ENCODE data around the gene TAMALIN.
A peak's percentile ranks its signal among the peaks of the same experiment; 100 is the strongest.

TAMALIN gene
- 171 to 252 (median 218) reads per million in 3 donors for total RNA-seq

- peak; percentile 80 to 83 (median 82) for DNase-seq
- peak within 1 kb of the TSS; percentile 98 for H3K4me3 ChIP-seq (ENCODE audit: insufficient read depth, low read depth, low read length, poor library complexity, severe bottlenecking)
- H3K36me3 ChIP-seq (ENCODE audit: control insufficient read depth, insufficient read depth, low read length) = peaks cover 32% of the 10 kb centered on the region
- H3K4me1 ChIP-seq (ENCODE audit: control insufficient read depth, insufficient read depth, low read length, poor library complexity, severe bottlenecking) = peaks cover 29% of the 10 kb centered on the region
- peak within 1 kb of the TSS; percentile 91 for H3K27ac ChIP-seq (ENCODE audit: insufficient read depth, low read length, poor library complexity, severe bottlenecking)
- H3K9me3 ChIP-seq (ENCODE audit: control insufficient read depth, low read length) = no peaks in the 10 kb centered on the region
- no peaks in the 10 kb centered on the region for H3K27me3 ChIP-seq (replicated peaks; ENCODE audit: control insufficient read depth, insufficient read depth, low read length, poor library complexity, severe bottlenecking)
These were observed at the start of gene TAMALIN for GRCh38 chr12:52006726-52007157. TAMALIN (plus strand) TSS chr12:52006946; CDS start chr12:52007020, 74 bp downstream.

GRCh38 chr12:51958542-51958941, 48.2 kb upstream of the TAMALIN start:
- no peak overlapping the region for H3K27ac ChIP-seq (ENCODE audit: insufficient read depth, low read length, poor library complexity, severe bottlenecking)
- H3K9me3 ChIP-seq (ENCODE audit: control insufficient read depth, low read length) = no peaks in the 10 kb centered on the region

GRCh38 chr12:51959211-51959610, 47.5 kb upstream of the TAMALIN start:
- Histone ChIP-seq H3K36me3 (ENCODE audit: control insufficient read depth, insufficient read depth, low read length) (no peaks in the 10 kb centered on the region), H3K9me3 (ENCODE audit: control insufficient read depth, low read length) (no peaks in the 10 kb centered on the region), H3K4me3 (ENCODE audit: insufficient read depth, low read depth, low read length, poor library complexity, severe bottlenecking) (no peak overlapping the region), H3K27ac (ENCODE audit: insufficient read depth, low read length, poor library complexity, severe bottlenecking) (no peak overlapping the region), H3K4me1 (ENCODE audit: control insufficient read depth, insufficient read depth, low read length, poor library complexity, severe bottlenecking) (peaks cover 5% of the 10 kb centered on the region), H3K27me3 (replicated peaks; ENCODE audit: control insufficient read depth, insufficient read depth, low read length, poor library complexity, severe bottlenecking) (no peaks in the 10 kb centered on the region)
- no peak for DNase-seq

More at GRCh38 chr12:51958542-51958941, 48.2 kb upstream of the TAMALIN start:
- Histone ChIP-seq H3K27me3 (replicated peaks; ENCODE audit: control insufficient read depth, insufficient read depth, low read length, poor library complexity, severe bottlenecking) (no peaks in the 10 kb centered on the region), H3K36me3 (ENCODE audit: control insufficient read depth, insufficient read depth, low read length) (no peaks in the 10 kb centered on the region), H3K4me1 (ENCODE audit: control insufficient read depth, insufficient read depth, low read length, poor library complexity, severe bottlenecking) (peaks cover 5% of the 10 kb centered on the region), H3K4me3 (ENCODE audit: insufficient read depth, low read depth, low read length, poor library complexity, severe bottlenecking) (no peak overlapping the region)
- DNase-seq = no peak

- peaks cover 5% of the 10 kb centered on the region for H3K4me1 ChIP-seq (ENCODE audit: control insufficient read depth, insufficient read depth, low read length, poor library complexity, severe bottlenecking)
- H3K27ac ChIP-seq (ENCODE audit: insufficient read depth, low read length, poor library complexity, severe bottlenecking) = no peak overlapping the region
- no peak overlapping the region for H3K4me3 ChIP-seq (ENCODE audit: insufficient read depth, low read depth, low read length, poor library complexity, severe bottlenecking)
- no peaks in the 10 kb centered on the region for H3K36me3 ChIP-seq (ENCODE audit: control insufficient read depth, insufficient read depth, low read length)
- H3K9me3 ChIP-seq (ENCODE audit: control insufficient read depth, low read length) = no peaks in the 10 kb centered on the region
- DNase-seq = no peak
- no peaks in the 10 kb centered on the region for H3K27me3 ChIP-seq (replicated peaks; ENCODE audit: control insufficient read depth, insufficient read depth, low read length, poor library complexity, severe bottlenecking)
These were observed 46.8 kb upstream of the TAMALIN start for GRCh38 chr12:51959921-51960320.

- Histone ChIP-seq H3K27me3 (replicated peaks; ENCODE audit: control insufficient read depth, insufficient read depth, low read length, poor library complexity, severe bottlenecking) (no peaks in the 10 kb centered on the region), H3K4me3 (ENCODE audit: insufficient read depth, low read depth, low read length, poor library complexity, severe bottlenecking) (no peak overlapping the region), H3K9me3 (ENCODE audit: control insufficient read depth, low read length) (no peaks in the 10 kb centered on the region), H3K27ac (ENCODE audit: insufficient read depth, low read length, poor library complexity, severe bottlenecking) (no peak overlapping the region), H3K4me1 (ENCODE audit: control insufficient read depth, insufficient read depth, low read length, poor library complexity, severe bottlenecking) (peaks cover 5% of the 10 kb centered on the region), H3K36me3 (ENCODE audit: control insufficient read depth, insufficient read depth, low read length) (no peaks in the 10 kb centered on the region)
- no peak for DNase-seq
These were observed 46.3 kb upstream of the TAMALIN start for GRCh38 chr12:51960488-51960887.

GRCh38 chr12:51960890-51961289, 45.9 kb upstream of the TAMALIN start:
- Histone ChIP-seq H3K9me3 (ENCODE audit: control insufficient read depth, low read length) (no peaks in the 10 kb centered on the region), H3K27ac (ENCODE audit: insufficient read depth, low read length, poor library complexity, severe bottlenecking) (no peak overlapping the region), H3K4me3 (ENCODE audit: insufficient read depth, low read depth, low read length, poor library complexity, severe bottlenecking) (no peak overlapping the region), H3K4me1 (ENCODE audit: control insufficient read depth, insufficient read depth, low read length, poor library complexity, severe bottlenecking) (peaks cover 5% of the 10 kb centered on the region), H3K27me3 (replicated peaks; ENCODE audit: control insufficient read depth, insufficient read depth, low read length, poor library complexity, severe bottlenecking) (no peaks in the 10 kb centered on the region), H3K36me3 (ENCODE audit: control insufficient read depth, insufficient read depth, low read length) (no peaks in the 10 kb centered on the region)
- no peak for DNase-seq

GRCh38 chr12:51961834-51962233, 44.9 kb upstream of the TAMALIN start:
- Histone ChIP-seq H3K4me3 (ENCODE audit: insufficient read depth, low read depth, low read length, poor library complexity, severe bottlenecking) (no peak overlapping the region), H3K27ac (ENCODE audit: insufficient read depth, low read length, poor library complexity, severe bottlenecking) (no peak overlapping the region), H3K4me1 (ENCODE audit: control insufficient read depth, insufficient read depth, low read length, poor library complexity, severe bottlenecking) (peaks cover 5% of the 10 kb centered on the region)

GRCh38 chr12:51962737-51963136, 44.0 kb upstream of the TAMALIN start:
- no peak for DNase-seq
- no peaks in the 10 kb centered on the region for H3K27me3 ChIP-seq (replicated peaks; ENCODE audit: control insufficient read depth, insufficient read depth, low read length, poor library complexity, severe bottlenecking)
- no peaks in the 10 kb centered on the region for H3K36me3 ChIP-seq (ENCODE audit: control insufficient read depth, insufficient read depth, low read length)
- no peak overlapping the region for H3K4me3 ChIP-seq (ENCODE audit: insufficient read depth, low read depth, low read length, poor library complexity, severe bottlenecking)
- H3K27ac ChIP-seq (ENCODE audit: insufficient read depth, low read length, poor library complexity, severe bottlenecking) = no peak overlapping the region
- no peaks in the 10 kb centered on the region for H3K9me3 ChIP-seq (ENCODE audit: control insufficient read depth, low read length)
- H3K4me1 ChIP-seq (ENCODE audit: control insufficient read depth, insufficient read depth, low read length, poor library complexity, severe bottlenecking) = peaks cover 5% of the 10 kb centered on the region

More at GRCh38 chr12:51961834-51962233, 44.9 kb upstream of the TAMALIN start:
- DNase-seq = no peak
- no peaks in the 10 kb centered on the region for H3K27me3 ChIP-seq (replicated peaks; ENCODE audit: control insufficient read depth, insufficient read depth, low read length, poor library complexity, severe bottlenecking)
- H3K9me3 ChIP-seq (ENCODE audit: control insufficient read depth, low read length) = no peaks in the 10 kb centered on the region
- no peaks in the 10 kb centered on the region for H3K36me3 ChIP-seq (ENCODE audit: control insufficient read depth, insufficient read depth, low read length)

- Histone ChIP-seq H3K27ac (ENCODE audit: insufficient read depth, low read length, poor library complexity, severe bottlenecking) (no peak overlapping the region), H3K36me3 (ENCODE audit: control insufficient read depth, insufficient read depth, low read length) (no peaks in the 10 kb centered on the region), H3K9me3 (ENCODE audit: control insufficient read depth, low read length) (no peaks in the 10 kb centered on the region), H3K27me3 (replicated peaks; ENCODE audit: control insufficient read depth, insufficient read depth, low read length, poor library complexity, severe bottlenecking) (no peaks in the 10 kb centered on the region), H3K4me1 (ENCODE audit: control insufficient read depth, insufficient read depth, low read length, poor library complexity, severe bottlenecking) (peaks cover 5% of the 10 kb centered on the region), H3K4me3 (ENCODE audit: insufficient read depth, low read depth, low read length, poor library complexity, severe bottlenecking) (no peak overlapping the region)
- no peak for DNase-seq
These were observed 43.3 kb upstream of the TAMALIN start for GRCh38 chr12:51963477-51963876.

- H3K4me1 ChIP-seq (ENCODE audit: control insufficient read depth, insufficient read depth, low read length, poor library complexity, severe bottlenecking) = peaks cover 48% of the 10 kb centered on the region
- no peak for DNase-seq
- H3K36me3 ChIP-seq (ENCODE audit: control insufficient read depth, insufficient read depth, low read length) = no peaks in the 10 kb centered on the region
- no peak overlapping the region for H3K4me3 ChIP-seq (ENCODE audit: insufficient read depth, low read depth, low read length, poor library complexity, severe bottlenecking)
- H3K9me3 ChIP-seq (ENCODE audit: control insufficient read depth, low read length) = no peaks in the 10 kb centered on the region
- H3K27me3 ChIP-seq (replicated peaks; ENCODE audit: control insufficient read depth, insufficient read depth, low read length, poor library complexity, severe bottlenecking) = no peaks in the 10 kb centered on the region
- no peak overlapping the region for H3K27ac ChIP-seq (ENCODE audit: insufficient read depth, low read length, poor library complexity, severe bottlenecking)
These were observed 37.1 kb upstream of the TAMALIN start for GRCh38 chr12:51969643-51970042.

Data from effector memory CD4-positive, alpha-beta T cell (primary cell).